IMR-90 (cell line): ENCODE data around the gene FBXL19. TPM values are rescaled to one million over a fixed set of nuclear protein-coding genes. Genes with fewer than 3 reads are reported as not detected.

ENCODE experiments used
- ATAC-seq: fragments of 200-7000 bp; cut with Tn5 transposase; 2 replicates; pipeline ENCODE4 v1.9.1; 2020; ENCODE audit warnings: low read depth, mild to moderate bottlenecking, moderate library complexity
- BruUV-seq: library from RNA; stranded (reverse); fragments of 400-500 nt; replicated peaks from 2 replicates; lab custom pipeline; 2021; lab: Mats Ljungman, UMichigan
- CTCF ChIA-PET: fragments of 300-600 bp; formaldehyde crosslinking; extraction: SDS; loops from one replicate; lab custom pipeline; 2021; ENCODE audit warnings: antibody characterized with exemption; lab: Yijun Ruan, JAX
- POLR2A ChIA-PET: fragments of 300-600 bp; sonication (Branson Sonifier 250); formaldehyde crosslinking; loops from one replicate; lab custom pipeline; 2022; ENCODE audit warnings: antibody characterized with exemption; ENCODE audit not compliant: unreplicated experiment; lab: Charles Lee
- DNase-seq: peaks from one replicate; pipeline ENCODE4 v3.0.0; 2013
- H2AFZ ChIP-seq: replicated peaks from 2 replicates; pipeline ENCODE3; 2013; ENCODE audit warnings: low read length, mild to moderate bottlenecking; ENCODE audit not compliant: poor library complexity
- H2AK5ac ChIP-seq: 2 replicates; pipeline ENCODE4 v1.6.1; 2013; ENCODE audit warnings: low read depth, low read length, inconsistent platforms
- H2AK9ac ChIP-seq: replicated peaks from 2 replicates; pipeline ENCODE3; 2013; ENCODE audit warnings: mild to moderate bottlenecking, low read depth, low read length, moderate library complexity; ENCODE audit not compliant: poor library complexity
- H2BK120ac ChIP-seq: 2 replicates; pipeline ENCODE4 v1.6.1; 2013; ENCODE audit warnings: low read depth, low read length, inconsistent platforms
- H2BK15ac ChIP-seq: 3 replicates; pipeline ENCODE4 v1.6.1; 2013; ENCODE audit warnings: low read depth, low read length, inconsistent platforms
- H2BK20ac ChIP-seq: 2 replicates; pipeline ENCODE4 v1.6.1; 2013; ENCODE audit warnings: low read depth, mild to moderate bottlenecking, inconsistent platforms, low read length, moderate library complexity
- H2BK5ac ChIP-seq: 2 replicates; pipeline ENCODE4 v1.6.1; 2013; ENCODE audit warnings: mild to moderate bottlenecking, low read depth, low read length, inconsistent platforms; ENCODE audit not compliant: poor library complexity, severe bottlenecking
- H3K14ac ChIP-seq: replicated peaks from 2 replicates; pipeline ENCODE4 v1.6.1; 2013; ENCODE audit warnings: low read depth, low read length, inconsistent platforms
- H3K18ac ChIP-seq: 2 replicates; pipeline ENCODE4 v1.6.1; 2013; ENCODE audit warnings: low read depth, low read length, control low read depth
- H3K23ac ChIP-seq: 2 replicates; pipeline ENCODE4 v1.6.1; 2013; ENCODE audit warnings: low read depth, low read length, inconsistent platforms
- H3K27ac ChIP-seq: 2 replicates; pipeline ENCODE4 v1.5.1; 2013; ENCODE audit warnings: mild to moderate bottlenecking, control low read depth, low read length; ENCODE audit not compliant: insufficient read depth
- H3K27me3 ChIP-seq: 2 replicates; pipeline ENCODE4 v1.6.1; 2013; ENCODE audit warnings: low read length; ENCODE audit not compliant: control insufficient read depth, insufficient read depth
- H3K36me3 ChIP-seq: 2 replicates; pipeline ENCODE4 v1.6.1; 2013; ENCODE audit warnings: low read length, mixed read lengths; ENCODE audit not compliant: control insufficient read depth, insufficient read depth
- H3K4ac ChIP-seq: 2 replicates; pipeline ENCODE4 v1.6.1; 2013; ENCODE audit warnings: low read depth, low read length, inconsistent platforms
- H3K4me1 ChIP-seq: 2 replicates; pipeline ENCODE4 v1.6.1; 2013; ENCODE audit warnings: low read length, mixed read lengths; ENCODE audit not compliant: control insufficient read depth, insufficient read depth
- H3K4me2 ChIP-seq: 2 replicates; pipeline ENCODE4 v1.6.1; 2013; ENCODE audit warnings: low read depth, mild to moderate bottlenecking, control low read depth, low read length, moderate library complexity
- H3K4me3 ChIP-seq: 2 replicates; pipeline ENCODE4 v1.5.1; 2013; ENCODE audit warnings: low read depth, mild to moderate bottlenecking, control low read depth, low read length, moderate library complexity; ENCODE audit not compliant: insufficient read depth
- H3K56ac ChIP-seq: 2 replicates; pipeline ENCODE4 v1.6.1; 2013; ENCODE audit warnings: low read length, inconsistent platforms; ENCODE audit not compliant: insufficient read depth; ENCODE audit errors: extremely low read depth
- H3K79me1 ChIP-seq, 2 experiments: 2 replicates each; pipeline ENCODE4 v1.6.1; 2013; ENCODE audit warnings: low read length in 2 of 2, inconsistent platforms in 1 of 2, low read depth in 1 of 2
- H3K9ac ChIP-seq: 2 replicates; pipeline ENCODE4 v1.6.1; 2013; ENCODE audit warnings: low read depth, low read length, control low read depth
- H3K9me1 ChIP-seq: 2 replicates; pipeline ENCODE4 v1.6.1; 2013; ENCODE audit warnings: low read length, inconsistent platforms; ENCODE audit not compliant: insufficient read depth
- H3K9me3 ChIP-seq: 2 replicates; pipeline ENCODE4 v1.6.1; 2013; ENCODE audit warnings: low read length; ENCODE audit not compliant: control insufficient read depth, insufficient read depth
- H4K20me1 ChIP-seq: 2 replicates; pipeline ENCODE4 v1.6.1; 2013; ENCODE audit warnings: low read length, inconsistent platforms; ENCODE audit not compliant: insufficient read depth
- H4K5ac ChIP-seq: 2 replicates; pipeline ENCODE4 v1.6.1; 2013; ENCODE audit warnings: mild to moderate bottlenecking, low read depth, low read length, control low read depth
- H4K8ac ChIP-seq, 2 experiments: 2 replicates each; pipeline ENCODE4 v1.6.1; 2013; ENCODE audit warnings: low read depth in 2 of 2, low read length in 2 of 2, control low read depth in 1 of 2, inconsistent platforms in 1 of 2
- H4K91ac ChIP-seq: 2 replicates; pipeline ENCODE4 v1.6.1; 2013; ENCODE audit warnings: low read depth, low read length, inconsistent platforms; ENCODE audit not compliant: insufficient read depth
- CEBPB ChIP-seq: IDR thresholded peaks from 2 replicates; pipeline ENCODE4 v1.6.1; 2012; ENCODE audit warnings: low read depth, low read length, improper control_type of control experiment
- CTCF ChIP-seq: conservative IDR thresholded peaks from 2 replicates; pipeline ENCODE4 v1.5.1; 2012; ENCODE audit warnings: mild to moderate bottlenecking, low read depth, low read length, improper control_type of control experiment
- ELK1 ChIP-seq: fragments of 150-350 bp; IDR thresholded peaks from 2 replicates; pipeline ENCODE4 v1.6.1; 2016; ENCODE audit warnings: low read depth, mild to moderate bottlenecking, low read length, moderate library complexity, borderline replicate concordance
- FOS ChIP-seq: fragments of 150-350 bp; IDR thresholded peaks from 2 replicates; pipeline ENCODE4 v1.6.1; 2016; ENCODE audit warnings: low read depth, low read length
- MAZ ChIP-seq: IDR thresholded peaks from 2 replicates; pipeline ENCODE4 v1.6.1; 2012; ENCODE audit warnings: low read depth, mild to moderate bottlenecking, low read length, improper control_type of control experiment, moderate library complexity, borderline replicate concordance
- MXI1 ChIP-seq: IDR thresholded peaks from 2 replicates; pipeline ENCODE4 v1.6.1; 2012; ENCODE audit warnings: low read depth, mild to moderate bottlenecking, low read length, moderate library complexity, borderline replicate concordance
- NFE2L2 ChIP-seq: fragments of 150-350 bp; IDR thresholded peaks from 2 replicates; pipeline ENCODE4 v1.6.1; 2016; ENCODE audit warnings: low read depth, mild to moderate bottlenecking, low read length
- POLR2A ChIP-seq: IDR thresholded peaks from 2 replicates; pipeline ENCODE4 v1.6.1; 2012; ENCODE audit warnings: mild to moderate bottlenecking, low read depth, low read length
- USF2 ChIP-seq: fragments of 150-350 bp; IDR thresholded peaks from 2 replicates; pipeline ENCODE4 v1.6.1; 2017; ENCODE audit warnings: mild to moderate bottlenecking, antibody characterized with exemption, low read length, low read depth
- WGBS, 2 experiments: methylation state at CpG; one replicate each; pipeline versions ENCODE4 v1.1.5 to v1.1.7; 2013; ENCODE audit warnings: missing lambda C conversion rate in 2 of 2; ENCODE audit not compliant: insufficient read length in 1 of 2; ENCODE audit errors: extremely low coverage in 2 of 2; 5-methylcytosine and 5-hydroxymethylcytosine counted together
- dilution Hi-C: fragments of 300-500 bp; cut with HindIII; formaldehyde crosslinking; loops from one replicate; pipeline ENCODE4 v1.14.3; 2018; ENCODE audit warnings: low sequenced_read_pairs; ENCODE audit not compliant: unreplicated experiment
- in situ Hi-C: fragments of 300-500 bp; cut with MboI; formaldehyde crosslinking; loops from 3 replicates; pipeline ENCODE4 v1.14.3; 2019; ENCODE audit warnings: low sequenced_read_pairs, inconsistent platforms, mixed read lengths
- intact Hi-C: fragments of 100-400 bp; cut with micrococcal nuclease; formaldehyde crosslinking; loops from 2 replicates; pipeline ENCODE4 v1.10.0; 2022
- polyA plus RNA-seq, 3 experiments: library from polyadenylated mRNA; depleted of rRNA; stranded (reverse); fragments of >200 nt; gene quantifications; 2 replicates each; pipeline ENCODE4 v1.2.3, GENCODE V29; 2012; ENCODE audit warnings: low replicate concordance in 1 of 3
- total RNA-seq: library from RNA; depleted of rRNA; stranded (reverse); fragments of >200 nt; gene quantifications from 2 replicates; pipeline ENCODE4 v1.2.3, GENCODE V29; 2012

FBXL19 gene
- total and polyA plus RNA-seq, 2 of the 4 experiments (the other 2 are of a cell fraction): 5.0 to 13.8 TPM

GRCh38 chr16:30876867-30877266, 46.5 kb upstream of the FBXL19 start:
- peaks cover 11% of the 10 kb centered on the region for H3K4me1 ChIP-seq
- no peak overlapping the region for H3K56ac ChIP-seq
- H3K36me3 ChIP-seq: peaks cover 7% of the 10 kb centered on the region
- peak overlapping the region; percentile 72 to 89; a peak in 2 of 4 replicates for H4K8ac ChIP-seq
- in situ Hi-C loops: no loop called here
- ChIA-PET POLR2A (no interaction called here), CTCF (no interaction called here)
- 0 out of 2 replicates have a peak overlapping the region, but pooled peaks have one; percentile 25 for H3K9ac ChIP-seq
- WGBS, 2 experiments: no CpG with 5 or more reads among the region's 5 CpGs
- no peak overlapping the region for H2BK120ac ChIP-seq
- peak overlapping the region; percentile 16 for H3K27ac ChIP-seq
- H4K20me1 ChIP-seq: no peaks in the 10 kb centered on the region
- H3K9me1 ChIP-seq: peaks cover 4% of the 10 kb centered on the region; the same call in 1 of the 2 replicates
- H2BK20ac ChIP-seq: no peak overlapping the region
- ATAC-seq (no peak), DNase-seq (no peak)
- peaks cover 23 to 48% of the 10 kb centered on the region in 2 experiments; a peak in 3 of 4 replicates for H3K79me1 ChIP-seq
- no peak overlapping the region for H2BK5ac ChIP-seq
- peak overlapping the region; percentile 96 for H3K4ac ChIP-seq
- H3K27me3 ChIP-seq: no peaks in the 10 kb centered on the region
- no peak overlapping the region for H3K18ac ChIP-seq
- peak overlapping the region; percentile 95 for H3K23ac ChIP-seq
- H3K4me3 ChIP-seq: no peak overlapping the region
- H2BK15ac ChIP-seq: no peak overlapping the region
- H4K5ac ChIP-seq: peak overlapping the region; percentile 24; the same call in 1 of the 2 replicates
- H3K14ac ChIP-seq: no peak overlapping the region
- dilution Hi-C loops: no loop called here
- TF ChIP-seq CTCF: no peak
- no peak for TF ChIP-seq NFE2L2
- no peak for TF ChIP-seq POLR2A
- TF ChIP-seq MXI1: no peak
- TF ChIP-seq CEBPB: no peak
- TF ChIP-seq MAZ: no peak
- TF ChIP-seq ELK1: no peak
- no peak for TF ChIP-seq USF2
- no peak for TF ChIP-seq FOS
- intact Hi-C loops: no loop called here
- H2AK9ac ChIP-seq: peak overlapping the region; percentile 90
- H3K4me2 ChIP-seq: peak overlapping the region; percentile 98
- H3K9me3 ChIP-seq: no peaks in the 10 kb centered on the region
- H4K91ac ChIP-seq: peak overlapping the region; percentile 83; the same call in 1 of the 2 replicates
- peak overlapping the region; percentile 64 for H2AK5ac ChIP-seq
- H2AFZ ChIP-seq: no peak overlapping the region
- BruUV-seq: no TSS peak
